HK-2 (cell line): Measurements from ENCODE around the gene VSIG4.

Experiments
- DNase-seq: peaks from one replicate; pipeline ENCODE4 v3.0.0-alpha.2; 2018; ENCODE audit not compliant: unreplicated experiment

The VSIG4 gene

DNA sequence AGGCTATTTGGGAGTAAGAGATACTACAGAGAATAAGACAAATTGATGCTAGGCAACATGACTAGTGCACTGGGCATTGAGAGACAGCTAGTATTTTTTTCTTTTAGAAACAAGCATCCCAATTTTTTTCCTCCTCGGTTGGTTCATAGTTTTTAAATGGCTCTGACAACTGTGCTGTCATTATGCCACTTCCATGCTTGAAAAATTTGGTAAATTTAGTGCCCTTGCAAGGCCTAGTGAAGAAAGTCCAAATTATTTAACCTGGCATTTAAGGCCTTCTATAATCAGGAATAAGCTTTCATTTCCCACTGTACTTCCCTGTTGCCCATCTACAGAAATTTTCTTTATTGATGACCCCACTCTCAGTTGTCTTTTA lies 15.8 kb downstream of the VSIG4 start:
- no peak for DNase-seq

- DNase-seq: no peak
Observed at GRCh38 chrX:66023385-66024091, 16.3 kb downstream of the VSIG4 start.

DNA sequence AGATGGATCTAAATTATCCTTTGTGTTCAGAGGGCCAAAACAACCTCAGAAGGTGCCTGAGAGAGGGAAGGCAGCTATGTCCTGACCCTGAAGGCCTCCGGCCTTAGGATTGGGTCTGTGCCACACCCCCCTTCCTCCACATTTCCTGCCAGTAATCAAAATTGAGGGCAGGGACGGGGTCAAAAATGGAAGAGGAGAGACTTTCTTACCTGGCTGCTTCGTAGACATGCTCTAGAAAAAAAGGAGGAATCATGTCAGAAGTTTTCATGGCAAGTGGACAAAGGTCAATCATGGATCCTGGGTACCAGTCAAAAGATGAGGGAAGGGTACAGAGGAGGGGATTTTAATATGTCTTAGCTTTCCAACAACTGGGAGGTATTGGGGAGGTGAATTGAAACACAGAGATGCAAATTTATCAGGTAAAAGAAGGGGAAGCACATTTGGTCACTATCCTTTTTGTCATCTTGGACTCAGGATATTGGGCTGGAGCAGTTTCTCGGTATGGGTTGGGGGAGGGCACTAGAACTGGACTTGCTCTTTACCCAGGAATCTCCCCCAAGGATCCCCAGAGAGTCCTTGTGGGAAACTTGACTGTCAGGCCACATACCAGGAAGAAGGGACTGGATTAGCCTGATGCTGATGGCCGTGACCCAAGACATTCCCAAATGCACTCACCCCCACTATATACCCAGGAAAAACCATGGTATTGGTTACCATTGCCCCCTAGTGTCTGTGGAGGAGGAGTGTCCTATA lies 17.1 kb downstream of the VSIG4 start:
- DNase-seq: no peak

DNA sequence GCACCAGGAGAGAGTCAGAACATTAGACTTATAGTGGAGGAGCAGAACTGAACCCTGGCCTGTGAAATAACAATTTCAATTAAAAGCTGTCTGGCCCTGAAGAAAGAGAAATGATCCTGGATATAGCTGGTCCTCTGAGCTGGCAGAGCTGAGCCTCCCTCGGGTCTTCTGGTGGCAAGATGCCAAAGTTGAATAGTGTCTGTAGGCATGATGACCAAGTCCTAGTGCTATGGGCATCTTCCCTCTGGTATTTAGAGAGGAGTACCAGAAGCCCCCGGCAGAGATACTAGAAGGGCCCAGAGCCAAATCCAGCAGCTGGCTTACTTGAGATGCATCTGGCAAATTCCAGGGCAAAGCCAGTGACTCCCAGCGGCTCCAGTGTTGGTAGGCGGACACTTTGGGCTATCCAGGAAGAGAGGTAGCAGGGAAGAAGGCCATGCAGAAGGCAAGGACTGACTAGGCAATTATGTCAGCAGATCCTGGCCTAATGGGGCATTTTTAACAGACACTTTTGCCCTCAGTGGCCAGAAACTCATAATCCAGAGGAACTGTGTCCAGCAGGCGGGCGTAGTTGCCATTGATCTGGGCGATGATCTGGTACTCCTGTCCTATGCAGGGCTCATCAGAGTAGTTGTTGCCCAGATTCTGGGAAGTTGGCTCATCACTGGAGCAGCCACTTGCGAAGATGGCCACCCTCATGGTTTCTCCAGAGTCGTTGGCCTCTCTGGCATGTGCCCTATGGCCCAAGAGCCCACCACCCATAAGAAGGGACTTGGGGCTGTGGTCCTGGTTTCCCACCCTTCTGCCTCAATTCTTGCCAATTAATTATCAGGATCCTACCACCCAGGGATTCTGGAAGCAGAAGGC lies 17.9 kb downstream of the VSIG4 start:
- no peak for DNase-seq

DNA sequence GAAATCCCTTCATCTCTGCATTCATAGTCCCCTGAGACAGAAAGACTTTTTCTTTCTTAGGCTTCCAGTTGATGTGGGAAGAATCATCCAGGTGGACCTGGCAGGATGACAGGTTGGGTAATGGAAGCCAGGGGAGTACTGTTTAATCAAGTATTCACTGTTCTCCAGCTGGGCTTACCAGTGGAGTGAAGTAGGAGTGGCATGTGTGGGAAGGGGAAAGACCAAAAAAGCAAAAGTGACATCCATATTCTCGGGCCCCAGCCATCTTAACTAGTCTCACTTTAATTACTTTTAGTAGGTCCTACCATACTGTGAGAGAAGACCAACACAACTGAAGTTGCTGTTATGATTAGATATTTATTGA lies 18.5 kb downstream of the VSIG4 start:
- DNase-seq: no peak

GRCh38 chrX:66020631-66021334 lies 19.1 kb downstream of the VSIG4 start:
- DNase-seq: no peak

- no peak for DNase-seq
Observed at GRCh38 chrX:66019974-66020373, 19.9 kb downstream of the VSIG4 start.

GRCh38 chrX:66019310-66019652 lies 20.6 kb downstream of the VSIG4 start:
- no peak for DNase-seq

DNA sequence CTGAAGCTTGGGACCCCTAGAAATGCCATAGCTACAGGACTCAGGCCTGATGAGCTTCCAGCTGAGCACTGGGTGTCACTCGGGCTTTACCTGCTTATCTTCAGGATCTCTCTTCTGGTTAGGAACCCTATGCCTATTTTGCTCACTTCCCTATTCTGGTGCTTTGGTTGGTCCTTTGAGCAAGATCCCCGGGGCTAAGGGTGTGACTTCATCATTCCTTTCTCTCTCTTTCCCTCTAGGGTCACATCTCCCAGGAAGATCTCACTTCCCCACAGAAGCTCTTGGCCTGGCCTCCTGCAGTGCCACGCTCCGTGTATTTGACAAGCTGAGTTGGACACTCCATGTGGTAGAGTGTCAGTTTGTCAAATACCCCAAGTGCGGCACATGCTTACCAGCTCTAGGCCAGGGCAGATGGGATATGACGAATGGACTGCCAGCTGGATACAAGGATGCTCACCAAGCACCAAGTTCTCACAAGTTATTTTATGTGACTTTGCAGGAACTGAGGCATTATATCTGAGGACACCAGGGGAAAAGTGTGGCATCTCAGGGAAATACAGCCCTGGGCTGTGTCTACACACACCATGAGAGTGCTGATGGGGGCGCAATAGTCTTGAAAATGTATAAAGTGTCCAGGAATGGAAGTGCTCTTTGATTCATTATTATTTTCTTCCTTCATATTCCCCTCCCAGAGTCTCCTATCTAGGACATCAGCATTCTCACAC lies 21.1 kb downstream of the VSIG4 start:
- DNase-seq: no peak

DNA sequence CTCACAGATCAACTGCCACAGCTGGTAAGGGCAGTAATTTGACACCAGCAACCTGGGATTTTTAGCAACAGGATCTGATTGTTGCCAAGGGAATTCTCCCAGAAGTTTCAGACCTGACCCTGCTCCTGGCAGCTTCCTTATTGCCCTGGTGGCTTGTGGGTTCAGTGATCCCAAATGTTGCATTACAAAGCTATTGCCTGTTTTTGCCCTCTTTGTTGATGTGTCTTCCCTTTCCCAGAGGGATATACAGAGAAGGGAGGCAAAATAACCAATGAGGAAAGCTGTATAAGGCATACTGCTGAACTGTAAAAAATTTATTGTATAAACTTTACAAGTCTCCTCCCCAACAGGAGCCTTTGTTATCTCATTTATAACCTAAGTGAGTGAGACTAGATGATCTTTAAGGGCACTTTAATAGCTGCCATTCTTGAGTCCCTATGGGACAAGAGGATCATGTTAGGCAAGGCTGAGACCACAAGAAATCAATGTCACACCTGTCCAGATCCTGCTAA lies 22.2 kb downstream of the VSIG4 start:
- DNase-seq: no peak

DNA sequence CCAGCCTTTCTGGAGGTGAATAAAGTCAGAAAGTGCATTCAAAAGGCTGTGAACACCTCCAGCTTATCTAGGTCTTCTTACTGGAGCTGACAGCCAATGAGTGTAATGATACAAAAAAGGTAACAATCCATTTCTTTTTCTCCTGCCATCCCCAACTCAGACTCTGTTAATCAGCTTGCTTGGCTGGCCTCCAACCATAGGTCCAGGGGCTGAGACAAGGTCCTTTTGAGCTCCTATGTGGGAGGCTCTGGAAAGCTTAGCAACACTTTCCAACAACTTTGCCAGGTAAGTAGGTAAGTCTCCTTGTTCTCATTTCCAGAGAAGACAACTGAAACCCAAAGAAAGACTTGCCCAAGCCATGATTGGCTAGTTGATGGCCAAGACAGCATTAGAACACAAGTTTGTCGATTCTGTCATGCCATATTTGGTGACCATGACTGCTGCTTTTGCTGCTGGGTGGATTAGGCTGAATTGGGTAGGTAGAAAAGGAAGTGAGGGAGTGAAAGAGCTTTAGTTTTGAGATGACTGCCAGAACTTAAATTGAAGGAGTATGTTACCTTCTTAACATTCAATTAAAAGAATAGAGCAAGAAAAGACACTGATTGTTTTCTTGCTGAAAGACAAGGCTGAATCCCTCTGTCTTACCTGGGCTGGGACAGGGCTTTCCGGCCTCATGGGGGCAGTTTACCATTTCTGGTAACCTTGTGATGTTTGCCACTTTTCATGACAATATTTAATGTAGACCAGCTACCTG lies 22.8 kb downstream of the VSIG4 start:
- DNase-seq: no peak

GRCh38 chrX:66015900-66016689 lies 23.8 kb downstream of the VSIG4 start:
- no peak for DNase-seq

- DNase-seq: no peak
Observed at GRCh38 chrX:66015152-66015831, 24.6 kb downstream of the VSIG4 start.

DNA sequence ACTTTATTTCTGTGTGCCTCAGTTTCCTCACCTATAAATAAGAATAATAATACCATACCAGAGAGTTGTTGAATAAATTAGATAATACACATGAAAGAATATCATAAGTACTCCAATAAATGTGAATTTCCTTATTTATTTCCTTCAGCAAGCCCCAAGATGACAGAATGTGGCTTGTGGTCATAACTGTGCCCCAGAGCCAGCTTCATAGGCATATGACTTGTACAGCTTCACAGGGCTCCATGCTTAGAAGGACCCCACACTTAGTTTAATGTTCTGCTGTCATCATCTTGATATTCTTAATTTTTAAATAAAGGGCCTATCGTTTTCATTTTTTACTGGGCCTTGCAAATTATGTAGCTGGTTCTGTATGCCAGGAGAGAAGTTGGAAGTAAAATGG lies 25.3 kb downstream of the VSIG4 start:
- no peak for DNase-seq

DNA sequence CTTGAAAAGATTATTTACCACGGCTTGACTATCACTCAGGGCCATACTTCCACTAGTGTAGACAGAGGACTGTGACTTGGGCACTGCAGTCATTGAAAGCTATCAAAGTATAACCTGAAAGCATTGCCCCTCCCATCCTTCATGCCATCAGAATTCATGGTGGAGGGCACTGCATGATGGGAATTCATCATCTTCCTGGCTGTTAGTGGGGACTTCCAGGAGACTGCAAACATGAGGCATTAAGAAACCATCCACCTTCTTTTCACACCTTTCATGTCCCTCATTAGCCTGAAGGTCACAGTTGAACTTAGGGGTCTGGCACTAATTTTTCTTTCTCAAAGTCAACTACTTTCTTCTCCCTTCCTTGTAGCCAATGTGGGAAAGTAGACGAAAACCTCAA lies 25.8 kb downstream of the VSIG4 start:
- no peak for DNase-seq

GRCh38 chrX:66013194-66013816 lies 26.6 kb downstream of the VSIG4 start:
- DNase-seq: no peak

- no peak for DNase-seq
Observed at GRCh38 chrX:66012094-66012534, 27.8 kb downstream of the VSIG4 start.

GRCh38 chrX:66009231-66009845 lies 30.5 kb downstream of the VSIG4 start:
- no peak for DNase-seq
